Neural cell (in vitro differentiated cells): ENCODE measurements around the gene CASKIN2. TPM values are rescaled to one million over a fixed set of nuclear protein-coding genes. Genes with fewer than 3 reads are reported as not detected.

Source experiments
- H2AFZ ChIP-seq: fragments of 200-600, 300-800 bp; sonication (generic), shearing (Covaris generic); 2 replicates; pipeline ENCODE4 v1.6.0; 2014; ENCODE audit warnings: low read depth, mild to moderate bottlenecking, antibody characterized with exemption, low read length, moderate library complexity
- H3F3A ChIP-seq: fragments of 200-600 bp; shearing (Covaris generic); 2 replicates; pipeline ENCODE4 v1.6.1; 2016; ENCODE audit warnings: mild to moderate bottlenecking, moderate library complexity, mixed read lengths, antibody characterized with exemption, low read length; ENCODE audit not compliant: insufficient read depth, poor library complexity, severe bottlenecking
- H3K27ac ChIP-seq: fragments of 200-600, 300-800 bp; sonication (generic), shearing (Covaris generic); 2 replicates; pipeline ENCODE4 v1.5.1; 2014; ENCODE audit warnings: mild to moderate bottlenecking, low read length, moderate library complexity
- H3K27me3 ChIP-seq: fragments of 300-800, 200-600 bp; sonication (generic), shearing (Covaris generic); 2 replicates; pipeline ENCODE4 v1.6.0; 2014; ENCODE audit warnings: mild to moderate bottlenecking, low read depth, low read length, moderate library complexity; ENCODE audit not compliant: insufficient read depth
- H3K36me3 ChIP-seq: fragments of 300-800, 200-600 bp; sonication (generic), shearing (Covaris generic); 2 replicates; pipeline ENCODE4 v1.5.1; 2014; ENCODE audit warnings: mild to moderate bottlenecking, antibody characterized with exemption, low read length, moderate library complexity; ENCODE audit not compliant: insufficient read depth
- H3K4me2 ChIP-seq: fragments of 300-800, 200-600 bp; sonication (generic), shearing (Covaris generic); 2 replicates; pipeline ENCODE4 v1.6.0; 2014; ENCODE audit warnings: mild to moderate bottlenecking, low read length
- H3K4me3 ChIP-seq: fragments of 300-800, 200-600 bp; sonication (generic), shearing (Covaris generic); 2 replicates; pipeline ENCODE4 v1.5.1; 2014; ENCODE audit warnings: mild to moderate bottlenecking, low read length, moderate library complexity
- H3K79me2 ChIP-seq: fragments of 200-600 bp; shearing (Covaris generic); replicated peaks from 2 replicates; pipeline ENCODE4 v1.6.0; 2014; ENCODE audit warnings: mild to moderate bottlenecking, low read length, moderate library complexity; ENCODE audit not compliant: insufficient read depth
- H3K9ac ChIP-seq: fragments of 300-800, 200-600 bp; sonication (generic), shearing (Covaris generic); 2 replicates; pipeline ENCODE4 v1.6.1; 2016; ENCODE audit warnings: mild to moderate bottlenecking, low read length, mixed read lengths
- H3K9me2 ChIP-seq: fragments of 200-600 bp; shearing (Covaris generic); 2 replicates; pipeline ENCODE4 v1.6.1; 2016; ENCODE audit warnings: mild to moderate bottlenecking, low read length, mixed read lengths; ENCODE audit not compliant: insufficient read depth
- H3K9me3 ChIP-seq: fragments of 200-600, 300-800 bp; sonication (generic), shearing (Covaris generic); 2 replicates; pipeline ENCODE4 v1.6.1; 2016; ENCODE audit warnings: mild to moderate bottlenecking, mixed run types, low read length, moderate library complexity, mixed read lengths
- H4K20me1 ChIP-seq: fragments of 200-600 bp; shearing (Covaris generic); 2 replicates; pipeline ENCODE4 v1.6.1; 2016; ENCODE audit warnings: mild to moderate bottlenecking, mixed run types; ENCODE audit not compliant: insufficient read depth
- EP300 ChIP-seq: fragments of 450-650 bp; conservative IDR thresholded peaks from 2 replicates; pipeline ENCODE4 v1.6.1; 2014; ENCODE audit warnings: antibody characterized with exemption, mild to moderate bottlenecking, moderate library complexity; ENCODE audit not compliant: poor library complexity, severe bottlenecking
- EZH2 ChIP-seq: fragments of 200-600, 300-800 bp; shearing (Covaris generic), sonication (generic); IDR thresholded peaks from 2 replicates; pipeline ENCODE4 v1.6.1; 2014; ENCODE audit warnings: antibody characterized with exemption, low read length, borderline replicate concordance, mild to moderate bottlenecking; ENCODE audit not compliant: insufficient read depth, poor library complexity, severe bottlenecking
- MXI1 ChIP-seq: fragments of 450-650 bp; conservative IDR thresholded peaks from 2 replicates; pipeline ENCODE4 v1.6.1; 2014; ENCODE audit warnings: antibody characterized with exemption, mild to moderate bottlenecking; ENCODE audit not compliant: poor library complexity, severe bottlenecking
- POLR2AphosphoS5 ChIP-seq: IDR thresholded peaks from 2 replicates; pipeline ENCODE4 v1.6.1; 2012
- RAD21 ChIP-seq: fragments of 450-650 bp; conservative IDR thresholded peaks from 2 replicates; pipeline ENCODE4 v1.6.1; 2014; ENCODE audit warnings: antibody characterized with exemption, mild to moderate bottlenecking, moderate library complexity
- REST ChIP-seq: IDR thresholded peaks from 2 replicates; pipeline ENCODE4 v1.6.1; 2012; ENCODE audit warnings: borderline replicate concordance
- SMC3 ChIP-seq: fragments of 450-650 bp; conservative IDR thresholded peaks from 2 replicates; pipeline ENCODE4 v1.6.1; 2014; ENCODE audit warnings: antibody characterized with exemption, mild to moderate bottlenecking, moderate library complexity; ENCODE audit not compliant: poor library complexity
- TAF1 ChIP-seq: IDR thresholded peaks from 2 replicates; pipeline ENCODE4 v1.6.1; 2012; ENCODE audit warnings: low read depth
- polyA plus RNA-seq: library from polyadenylated mRNA; depleted of rRNA; stranded (reverse); fragments of >200 nt; gene quantifications from 2 replicates; pipeline ENCODE4 v1.2.3, GENCODE V29; 2014
- TF ChIP-seq, protein P1 (sequence below): fragments of 450-650 bp; IDR thresholded peaks from 2 replicates; pipeline ENCODE4 v1.5.1; 2014; ENCODE audit warnings: antibody characterized with exemption, mild to moderate bottlenecking, moderate library complexity; ENCODE audit not compliant: poor library complexity, severe bottlenecking

The CASKIN2 gene
- polyA plus RNA-seq, 1 donor from 2014 or later, result 2.8 TPM

DNA sequence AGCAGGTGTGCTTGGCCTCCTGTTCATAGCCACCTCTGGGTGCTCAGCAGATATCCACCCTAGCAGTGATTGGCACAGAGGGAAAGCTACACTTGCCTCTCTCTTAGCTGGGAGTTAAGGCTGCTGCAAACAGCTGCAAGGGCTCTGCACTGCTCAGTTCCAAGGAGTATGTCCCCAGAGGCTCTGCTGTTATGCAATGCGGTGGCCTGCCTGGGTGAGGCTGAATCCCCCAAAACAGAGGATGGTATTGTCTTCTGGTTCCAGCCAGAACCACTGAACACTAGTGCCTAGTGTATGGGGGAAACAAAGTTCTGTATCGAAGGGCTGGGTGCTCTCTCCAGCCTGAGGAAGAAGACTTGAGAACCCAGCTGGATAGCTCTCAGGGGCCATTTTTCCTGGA, 42.1 kb downstream of the CASKIN2 start:
- Histone ChIP-seq H3K27me3 (no peaks in the 10 kb centered on the region), H3K79me2 (no peaks in the 10 kb centered on the region), H3K9me3 (no peaks in the 10 kb centered on the region), H3F3A (no peaks in the 10 kb centered on the region), H3K36me3 (no peaks in the 10 kb centered on the region), H3K4me3 (no peak overlapping the region), H3K9me2 (no peaks in the 10 kb centered on the region), H2AFZ (no peak overlapping the region), H3K9ac (no peak overlapping the region), H3K27ac (no peak overlapping the region), H3K4me2 (no peak overlapping the region), H4K20me1 (no peaks in the 10 kb centered on the region)
- TF ChIP-seq EP300 (no peak), REST (no peak)

DNA sequence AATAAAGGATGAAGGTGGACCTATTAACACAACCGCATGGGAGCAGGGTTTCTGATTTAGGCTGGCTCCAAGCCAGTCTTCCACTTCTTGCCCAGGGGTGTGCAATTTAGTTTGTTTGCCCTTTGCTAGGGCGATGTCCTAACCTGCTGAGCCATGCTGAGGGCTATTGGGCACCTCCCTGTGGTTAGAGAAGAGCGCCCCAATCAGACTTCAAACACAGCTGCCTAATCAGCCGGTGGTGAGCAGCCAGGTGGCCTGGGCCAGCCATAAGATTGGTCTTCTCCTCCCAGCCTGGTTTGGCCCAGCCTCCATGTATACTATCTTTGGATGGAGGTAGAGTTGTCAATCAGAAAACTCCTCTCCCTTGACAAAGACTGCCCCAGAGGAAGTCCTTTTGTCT, 43.2 kb downstream of the CASKIN2 start:
- Histone ChIP-seq H3K4me2 (no peak overlapping the region), H3K9ac (no peak overlapping the region), H4K20me1 (no peaks in the 10 kb centered on the region), H3K79me2 (peaks cover 4% of the 10 kb centered on the region), H3K27me3 (no peaks in the 10 kb centered on the region), H3K27ac (no peak overlapping the region), H3F3A (no peaks in the 10 kb centered on the region), H3K4me3 (no peak overlapping the region), H2AFZ (no peak overlapping the region), H3K9me3 (no peaks in the 10 kb centered on the region), H3K9me2 (no peaks in the 10 kb centered on the region), H3K36me3 (no peaks in the 10 kb centered on the region)
- TF ChIP-seq RAD21, result no peak
- TF ChIP-seq EP300, result no peak
- TF ChIP-seq TAF1, result no peak
- TF ChIP-seq REST, result no peak
- no peak for TF ChIP-seq SMC3
- TF ChIP-seq, protein P1, sequence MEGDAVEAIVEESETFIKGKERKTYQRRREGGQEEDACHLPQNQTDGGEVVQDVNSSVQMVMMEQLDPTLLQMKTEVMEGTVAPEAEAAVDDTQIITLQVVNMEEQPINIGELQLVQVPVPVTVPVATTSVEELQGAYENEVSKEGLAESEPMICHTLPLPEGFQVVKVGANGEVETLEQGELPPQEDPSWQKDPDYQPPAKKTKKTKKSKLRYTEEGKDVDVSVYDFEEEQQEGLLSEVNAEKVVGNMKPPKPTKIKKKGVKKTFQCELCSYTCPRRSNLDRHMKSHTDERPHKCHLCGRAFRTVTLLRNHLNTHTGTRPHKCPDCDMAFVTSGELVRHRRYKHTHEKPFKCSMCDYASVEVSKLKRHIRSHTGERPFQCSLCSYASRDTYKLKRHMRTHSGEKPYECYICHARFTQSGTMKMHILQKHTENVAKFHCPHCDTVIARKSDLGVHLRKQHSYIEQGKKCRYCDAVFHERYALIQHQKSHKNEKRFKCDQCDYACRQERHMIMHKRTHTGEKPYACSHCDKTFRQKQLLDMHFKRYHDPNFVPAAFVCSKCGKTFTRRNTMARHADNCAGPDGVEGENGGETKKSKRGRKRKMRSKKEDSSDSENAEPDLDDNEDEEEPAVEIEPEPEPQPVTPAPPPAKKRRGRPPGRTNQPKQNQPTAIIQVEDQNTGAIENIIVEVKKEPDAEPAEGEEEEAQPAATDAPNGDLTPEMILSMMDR, result no peak
- no peak for TF ChIP-seq MXI1
- no peak for TF ChIP-seq POLR2AphosphoS5
- no peak for TF ChIP-seq EZH2
